ENCODE results near the gene MRPL20. TPM values are rescaled to one million over a fixed set of nuclear protein-coding genes. Genes with fewer than 3 reads are reported as not detected.

The MRPL20 gene
- total RNA-seq, 1 experiment from 2014 or later, result 236 TPM

- no peaks in the 10 kb centered on the region for H3K27me3 ChIP-seq
- no peak overlapping the region for H3K4me3 ChIP-seq
- DNase-seq, result no peak
- H3K9me3 ChIP-seq (replicated peaks), result peaks cover 13% of the 10 kb centered on the region
- H3K27ac ChIP-seq, result no peak overlapping the region
- peaks cover 7% of the 10 kb centered on the region for H3K4me1 ChIP-seq
- H3K36me3 ChIP-seq, result 0 out of 2 replicates have a peak, but pooled peaks cover 4% of the 10 kb centered on the region
These were observed 41.0 kb downstream of the MRPL20 start for GRCh38 chr1:1365875-1366698.

- Histone ChIP-seq H3K27ac (no peak overlapping the region), H3K9me3 (replicated peaks) (peaks cover 13% of the 10 kb centered on the region), H3K4me1 (peaks cover 19% of the 10 kb centered on the region), H3K36me3 (0 out of 2 replicates have a peak, but pooled peaks cover 2% of the 10 kb centered on the region), H3K27me3 (no peaks in the 10 kb centered on the region), H3K4me3 (no peak overlapping the region)
- peak in 1 of 2 experiments; percentile 37 for DNase-seq
These were observed 42.8 kb downstream of the MRPL20 start for GRCh38 chr1:1364266-1364665.

- peaks cover 9% of the 10 kb centered on the region for H3K9me3 ChIP-seq (replicated peaks)
- H3K4me3 ChIP-seq, result no peak overlapping the region
- H3K4me1 ChIP-seq, result peaks cover 30% of the 10 kb centered on the region
- no peak overlapping the region for H3K27ac ChIP-seq
- H3K36me3 ChIP-seq, result 0 out of 2 replicates have a peak, but pooled peaks cover 2% of the 10 kb centered on the region
- peak; percentile 71 to 74 for DNase-seq
- H3K27me3 ChIP-seq, result no peaks in the 10 kb centered on the region
These were observed 45.1 kb downstream of the MRPL20 start for GRCh38 chr1:1361982-1362423.

GRCh38 chr1:1361233-1361981, 45.7 kb downstream of the MRPL20 start:
- Histone ChIP-seq H3K4me1 (peaks cover 30% of the 10 kb centered on the region), H3K9me3 (replicated peaks) (peaks cover 6% of the 10 kb centered on the region), H3K4me3 (no peak overlapping the region), H3K27me3 (no peaks in the 10 kb centered on the region), H3K27ac (no peak overlapping the region; the same call in 1 of the 2 replicates), H3K36me3 (0 out of 2 replicates have a peak, but pooled peaks cover 2% of the 10 kb centered on the region)
- DNase-seq, result peak in 1 of 2 experiments; percentile 9

GRCh38 chr1:1360506-1361169, 46.5 kb downstream of the MRPL20 start:
- DNase-seq, result peak; percentile 79 to 85
- Histone ChIP-seq H3K4me3 (no peak overlapping the region), H3K9me3 (replicated peaks) (0 out of 2 replicates have a peak, but pooled peaks cover under 1% of the 10 kb centered on the region), H3K36me3 (no peaks in the 10 kb centered on the region), H3K4me1 (peaks cover 30% of the 10 kb centered on the region), H3K27me3 (no peaks in the 10 kb centered on the region), H3K27ac (peak overlapping the region; percentile 87)

GRCh38 chr1:1359664-1360468, 47.2 kb downstream of the MRPL20 start:
- Histone ChIP-seq H3K4me3 (0 out of 2 replicates have a peak overlapping the region, but pooled peaks have one; percentile 1), H3K36me3 (no peaks in the 10 kb centered on the region), H3K27ac (peak overlapping the region; percentile 87), H3K9me3 (replicated peaks) (no peaks in the 10 kb centered on the region), H3K4me1 (peaks cover 30% of the 10 kb centered on the region), H3K27me3 (no peaks in the 10 kb centered on the region)
- DNase-seq, result peak; percentile 78 to 83

- no peaks in the 10 kb centered on the region for H3K27me3 ChIP-seq
- H3K27ac ChIP-seq, result peak overlapping the region; percentile 87
- H3K9me3 ChIP-seq (replicated peaks), result no peaks in the 10 kb centered on the region
- peaks cover 30% of the 10 kb centered on the region for H3K4me1 ChIP-seq
- DNase-seq, result peak in 1 of 2 experiments; percentile 60
- H3K4me3 ChIP-seq, result no peak overlapping the region
- no peaks in the 10 kb centered on the region for H3K36me3 ChIP-seq
These were observed 47.8 kb downstream of the MRPL20 start for GRCh38 chr1:1359308-1359663.

- DNase-seq, result peak; percentile 64 to 68
- no peaks in the 10 kb centered on the region for H3K9me3 ChIP-seq (replicated peaks)
- H3K27me3 ChIP-seq, result no peaks in the 10 kb centered on the region
- H3K27ac ChIP-seq, result peak within 1 kb of the TSS; percentile 87
- H3K4me3 ChIP-seq, result peak within 1 kb of the TSS; percentile 52
- H3K36me3 ChIP-seq, result no peaks in the 10 kb centered on the region
- peaks cover 31% of the 10 kb centered on the region for H3K4me1 ChIP-seq
These were observed 48.4 kb downstream of the MRPL20 start, which contains the start of gene MXRA8 for GRCh38 chr1:1358433-1359271. Gene MXRA8, minus strand, starts transcription at chr1:1358555. Its CDS starts 51 bp downstream, at chr1:1358504.

- Histone ChIP-seq H3K4me1 (peaks cover 38% of the 10 kb centered on the region), H3K27me3 (no peaks in the 10 kb centered on the region), H3K36me3 (no peaks in the 10 kb centered on the region), H3K4me3 (peak overlapping the region; percentile 52), H3K9me3 (replicated peaks) (no peaks in the 10 kb centered on the region), H3K27ac (peak overlapping the region; percentile 87; the same call in 1 of the 2 replicates)
- DNase-seq, result peak in 1 of 2 experiments; percentile 43
These were observed 49.1 kb downstream of the MRPL20 start for GRCh38 chr1:1357871-1358432.

- DNase-seq, result no peak
- peak overlapping the region; percentile 52 for H3K4me3 ChIP-seq
- no peaks in the 10 kb centered on the region for H3K9me3 ChIP-seq (replicated peaks)
- H3K4me1 ChIP-seq, result peaks cover 49% of the 10 kb centered on the region
- no peaks in the 10 kb centered on the region for H3K27me3 ChIP-seq
- H3K36me3 ChIP-seq, result no peaks in the 10 kb centered on the region
- H3K27ac ChIP-seq, result no peak overlapping the region
These were observed 50.2 kb downstream of the MRPL20 start for GRCh38 chr1:1356796-1357401.

- no peak for DNase-seq
- Histone ChIP-seq H3K36me3 (no peaks in the 10 kb centered on the region), H3K4me3 (no peak overlapping the region), H3K4me1 (peaks cover 54% of the 10 kb centered on the region), H3K27ac (no peak overlapping the region), H3K9me3 (replicated peaks) (no peaks in the 10 kb centered on the region), H3K27me3 (no peaks in the 10 kb centered on the region)
These were observed 50.8 kb downstream of the MRPL20 start for GRCh38 chr1:1356166-1356795.

GRCh38 chr1:1355416-1355815, 51.7 kb downstream of the MRPL20 start:
- no peak overlapping the region for H3K27ac ChIP-seq
- peaks cover 46% of the 10 kb centered on the region for H3K4me1 ChIP-seq
- H3K36me3 ChIP-seq, result no peaks in the 10 kb centered on the region
- no peak overlapping the region for H3K4me3 ChIP-seq
- no peaks in the 10 kb centered on the region for H3K9me3 ChIP-seq (replicated peaks)
- DNase-seq, result no peak
- H3K27me3 ChIP-seq, result no peaks in the 10 kb centered on the region
